Measurements from ENCODE around the gene CSPG4. TPM values are rescaled to one million over a fixed set of nuclear protein-coding genes. Genes with fewer than 3 reads are reported as not detected.
A peak's percentile ranks its signal among the peaks of the same experiment; 100 is the strongest.

Gene CSPG4
- total and polyA plus RNA-seq, 8 donors = 0.35 to 3.1 (median 1.0) TPM

- ATAC-seq (peak; percentile 16 to 31 (median 25)), DNase-seq (peak in 5 of 6 donors; percentile 53 to 73 (median 64)), FAIRE-seq (no peak)
- Histone ChIP-seq H3K4me3 (peak overlapping the region; percentile 60 to 87 (median 81)), H3K27ac (peak overlapping the region; percentile 93 to 99 (median 96)), H3K9me3 (no peaks in the 10 kb centered on the region), H3K4me1 (peaks cover 12 to 50% (median 21%) of the 10 kb centered on the region in 3 donors), H3K27me3 (no peaks in the 10 kb centered on the region), H3K36me3 (no peaks in the 10 kb centered on the region)
- intact Hi-C loops (cut with DNase I) = no loop called here
- no peak for TF ChIP-seq CTCF (IDR thresholded peaks at IDR 0.05)
- 3% methylated on average over 31 to 34 of the region's 34 CpGs for WGBS, 2 donors
Observed at GRCh38 chr15:75648156-75649000, 64.3 kb downstream of the CSPG4 start.

GRCh38 chr15:75647370-75648155 is 65.1 kb downstream of the CSPG4 start, which contains the start of gene SNX33:
SNX33 (plus strand) TSS chr15:75647912; CDS start chr15:75649103, 1,191 bp downstream.
- Histone ChIP-seq H3K36me3 (no peaks in the 10 kb centered on the region), H3K9me3 (no peaks in the 10 kb centered on the region), H3K4me3 (peak within 1 kb of the TSS; percentile 60 to 87 (median 81)), H3K4me1 (peaks cover 7 to 42% (median 13%) of the 10 kb centered on the region in 3 donors), H3K27ac (peak within 1 kb of the TSS; percentile 93 to 99 (median 96)), H3K27me3 (no peaks in the 10 kb centered on the region)
- FAIRE-seq (no peak), ATAC-seq (peak; percentile 82 to 88 (median 86)), DNase-seq (peak; percentile 84 to 92 (median 87))
- TF ChIP-seq CTCF (IDR thresholded peaks at IDR 0.05) = peak in 1 of 4 donors; percentile 18
- intact Hi-C loops (cut with DNase I) = no loop called here
- WGBS, 2 donors = 0% methylated on average over 52 to 76 of the region's 76 CpGs

DNA sequence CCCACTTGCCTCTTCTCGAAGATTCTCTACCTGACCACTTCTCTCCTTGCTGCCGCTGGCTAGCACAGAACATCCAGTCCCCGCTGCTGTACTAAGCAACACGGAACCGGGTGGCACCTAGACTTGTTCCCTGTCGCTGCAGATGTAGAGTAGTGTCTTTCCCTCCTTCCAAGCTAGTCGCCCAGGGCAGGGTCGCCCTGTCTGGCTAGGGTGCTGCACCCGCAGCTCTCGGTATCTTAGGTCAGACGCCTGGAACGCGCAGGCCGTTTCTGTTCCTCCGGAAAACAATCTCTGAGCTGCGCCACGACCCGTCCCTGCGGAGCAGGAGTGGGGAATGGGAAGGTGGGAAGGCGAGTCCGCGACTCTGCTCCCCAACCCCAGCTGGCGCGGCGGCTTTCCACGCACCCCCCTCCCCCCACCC is 65.7 kb downstream of the CSPG4 start:
- H3K36me3 ChIP-seq = no peaks in the 10 kb centered on the region
- 0 to 1% methylated on average over 22 to 26 of the region's 26 CpGs for WGBS, 2 donors
- intact Hi-C loops (cut with DNase I) = no loop called here

More for the DNA sequence above, 65.7 kb downstream of the CSPG4 start:
- Histone ChIP-seq H3K4me1 (peaks cover 1 to 36% (median 13%) of the 10 kb centered on the region in 3 donors), H3K4me3 (peak overlapping the region; percentile 60 to 87 (median 81)), H3K27ac (peak overlapping the region; percentile 93 to 99 (median 96)), H3K9me3 (no peaks in the 10 kb centered on the region), H3K27me3 (no peaks in the 10 kb centered on the region)
- no peak for TF ChIP-seq CTCF (IDR thresholded peaks at IDR 0.05)
- FAIRE-seq (no peak), DNase-seq (peak in 5 of 6 donors; percentile 41 to 82 (median 64)), ATAC-seq (peak; percentile 15 to 32 (median 26))
